ENCODE data around the gene TSN. TPM values are rescaled to one million over a fixed set of nuclear protein-coding genes. Genes with fewer than 3 reads are reported as not detected.

TSN gene
- total RNA-seq, 2 experiments from 2014 or later: 44.0 to 71.2 TPM

- ChIA-PET POLR2A (interaction anchor here (0.6 kb wide), 1 partner anchor 394 kb away, joined by 3 read pairs; no protein-coding TSS in a partner anchor), CTCF (interaction anchor here (0.6 to 1.1 kb wide), 3 partner anchors 24 to 343 kb away, joined by 3 read pairs; no protein-coding TSS in a partner anchor)
- Mint-ChIP-seq H3K27ac (peak overlapping the region; percentile 72), H3K4me3 (no peak overlapping the region), H3K9me3 (ENCODE audit: low read depth) (no peaks in the 10 kb centered on the region), H3K4me1 (peaks cover 12% of the 10 kb centered on the region), H3K27me3 (no peaks in the 10 kb centered on the region), H3K36me3 (ENCODE audit: low read depth) (no peaks in the 10 kb centered on the region)
- ATAC-seq: peak; percentile 94
- intact Hi-C loops (cut with DNase I, micrococcal nuclease): no loop called here
- DNase-seq: peak; percentile 69
Observed at GRCh38 chr2:121746071-121746578, 9.3 kb upstream of the TSN start.

- POLR2A ChIA-PET: interaction anchor here (0.6 kb wide), 1 partner anchor 1312 kb away, joined by 3 read pairs; no protein-coding TSS in a partner anchor
- Mint-ChIP-seq H3K9me3 (ENCODE audit: low read depth) (no peaks in the 10 kb centered on the region), H3K36me3 (ENCODE audit: low read depth) (no peaks in the 10 kb centered on the region), H3K27ac (no peak overlapping the region), H3K4me3 (no peak overlapping the region), H3K4me1 (peaks cover 12% of the 10 kb centered on the region), H3K27me3 (no peaks in the 10 kb centered on the region)
- DNase-seq: no peak
- ATAC-seq: no peak
- CTCF ChIA-PET: interaction anchor here (1.0 kb wide), 1 partner anchor 251 kb away, joined by 3 read pairs; no protein-coding TSS in a partner anchor
- intact Hi-C loops (cut with DNase I, micrococcal nuclease): no loop called here
Observed at GRCh38 chr2:121748202-121748601, 7.2 kb upstream of the TSN start.

- no peaks in the 10 kb centered on the region for H3K27me3 Mint-ChIP-seq
- peak overlapping the region; percentile 98 for H3K4me3 Mint-ChIP-seq
- ChIA-PET CTCF (interaction anchor here (1.3 kb wide), 1 partner anchor 37 kb away, joined by 4 read pairs; no protein-coding TSS in a partner anchor), POLR2A (interaction anchor here (0.7 to 1.5 kb wide), 5 partner anchors 10 to 224 kb away, joined by 3 to 8 read pairs (median 4); partner anchors contain the start of genes NIFK and RNU4ATAC)
- DNase-seq (no peak), ATAC-seq (no peak)
- H3K9me3 Mint-ChIP-seq (ENCODE audit: low read depth): no peaks in the 10 kb centered on the region
- peaks cover 19% of the 10 kb centered on the region for H3K36me3 Mint-ChIP-seq (ENCODE audit: low read depth)
- peak overlapping the region; percentile 87 for H3K27ac Mint-ChIP-seq
- intact Hi-C loops (cut with DNase I, micrococcal nuclease): loop anchor here (1.0 to 10.0 kb wide), 10 partner anchors 18 to 680 kb away; partner anchors contain the start of genes CLASP1 (in 1 of the 2), NIFK (in 1 of the 2) and RNU4ATAC (in 1 of the 2)
- H3K4me1 Mint-ChIP-seq: peaks cover 26% of the 10 kb centered on the region
Observed at GRCh38 chr2:121754851-121755236, 607 bp upstream of the TSN start.

GRCh38 chr2:121764681-121765228 is 9.3 kb downstream of the TSN start:
- CTCF ChIA-PET: no interaction called here
- intact Hi-C loops (cut with DNase I, micrococcal nuclease): no loop called here
- POLR2A ChIA-PET: interaction anchor here (1.1 kb wide), 1 partner anchor 10 kb away, joined by 4 read pairs; the partner anchor contains the start of gene TSN
- H3K9me3 Mint-ChIP-seq (ENCODE audit: low read depth): no peaks in the 10 kb centered on the region
- DNase-seq (no peak), ATAC-seq (no peak)
- peaks cover 5% of the 10 kb centered on the region for H3K4me1 Mint-ChIP-seq
- peaks cover 54% of the 10 kb centered on the region for H3K36me3 Mint-ChIP-seq (ENCODE audit: low read depth)
- no peaks in the 10 kb centered on the region for H3K27me3 Mint-ChIP-seq
- H3K4me3 Mint-ChIP-seq: no peak overlapping the region
- H3K27ac Mint-ChIP-seq: no peak overlapping the region

GRCh38 chr2:121766624-121767023 is 11.2 kb downstream of the TSN start:
- Mint-ChIP-seq H3K4me1 (no peaks in the 10 kb centered on the region), H3K27me3 (no peaks in the 10 kb centered on the region), H3K36me3 (ENCODE audit: low read depth) (peaks cover 44% of the 10 kb centered on the region), H3K9me3 (ENCODE audit: low read depth) (no peaks in the 10 kb centered on the region), H3K4me3 (no peak overlapping the region), H3K27ac (no peak overlapping the region)
- ATAC-seq (no peak), DNase-seq (no peak)
- ChIA-PET POLR2A (interaction anchor here (0.6 kb wide), 1 partner anchor 258 kb away, joined by 3 read pairs; no protein-coding TSS in a partner anchor), CTCF (no interaction called here)
- intact Hi-C loops (cut with DNase I, micrococcal nuclease): no loop called here

GRCh38 chr2:121768143-121768755 is 12.8 kb downstream of the TSN start:
- H3K4me3 Mint-ChIP-seq: no peak overlapping the region
- CTCF ChIA-PET: interaction anchor here (0.7 kb wide), 1 partner anchor 184 kb away, joined by 3 read pairs; no protein-coding TSS in a partner anchor
- peaks cover 39% of the 10 kb centered on the region for H3K36me3 Mint-ChIP-seq (ENCODE audit: low read depth)

GRCh38 chr2:121771976-121772742 is 16.7 kb downstream of the TSN start:
- intact Hi-C loops (cut with DNase I, micrococcal nuclease): no loop called here
- H3K36me3 Mint-ChIP-seq (ENCODE audit: low read depth): peaks cover 12% of the 10 kb centered on the region
- no peak for DNase-seq
- POLR2A ChIA-PET: interaction anchor here (1.3 kb wide), 1 partner anchor 17 kb away, joined by 3 read pairs; the partner anchor contains the start of gene TSN
- H3K4me1 Mint-ChIP-seq: no peaks in the 10 kb centered on the region
- no peak overlapping the region for H3K27ac Mint-ChIP-seq
- H3K27me3 Mint-ChIP-seq: no peaks in the 10 kb centered on the region
- H3K9me3 Mint-ChIP-seq (ENCODE audit: low read depth): no peaks in the 10 kb centered on the region
- ATAC-seq: no peak
- no peak overlapping the region for H3K4me3 Mint-ChIP-seq
- CTCF ChIA-PET: interaction anchor here (1.0 kb wide), 1 partner anchor 224 kb away, joined by 3 read pairs; no protein-coding TSS in a partner anchor

More at GRCh38 chr2:121768143-121768755, 12.8 kb downstream of the TSN start:
- ATAC-seq: no peak
- H3K4me1 Mint-ChIP-seq: no peaks in the 10 kb centered on the region
- DNase-seq: no peak
- intact Hi-C loops (cut with DNase I, micrococcal nuclease): no loop called here
- POLR2A ChIA-PET: no interaction called here
- no peaks in the 10 kb centered on the region for H3K27me3 Mint-ChIP-seq
- H3K27ac Mint-ChIP-seq: no peak overlapping the region
- no peaks in the 10 kb centered on the region for H3K9me3 Mint-ChIP-seq (ENCODE audit: low read depth)

GRCh38 chr2:121774235-121774634 is 18.8 kb downstream of the TSN start:
- H3K36me3 Mint-ChIP-seq (ENCODE audit: low read depth): peaks cover 2% of the 10 kb centered on the region
- POLR2A ChIA-PET: interaction anchor here (0.6 to 0.7 kb wide), 2 partner anchors 14 to 20 kb away, joined by 5 to 7 read pairs; no protein-coding TSS in a partner anchor
- intact Hi-C loops (cut with DNase I, micrococcal nuclease): no loop called here
- H3K4me3 Mint-ChIP-seq: no peak overlapping the region
- no peak for DNase-seq
- H3K27me3 Mint-ChIP-seq: no peaks in the 10 kb centered on the region
- ATAC-seq: no peak
- H3K9me3 Mint-ChIP-seq (ENCODE audit: low read depth): no peaks in the 10 kb centered on the region
- H3K4me1 Mint-ChIP-seq: no peaks in the 10 kb centered on the region
- CTCF ChIA-PET: no interaction called here
- no peak overlapping the region for H3K27ac Mint-ChIP-seq

- DNase-seq (no peak), ATAC-seq (peak; percentile 33)
- Mint-ChIP-seq H3K4me1 (no peaks in the 10 kb centered on the region), H3K9me3 (ENCODE audit: low read depth) (no peaks in the 10 kb centered on the region), H3K27me3 (no peaks in the 10 kb centered on the region), H3K36me3 (ENCODE audit: low read depth) (peaks cover 2% of the 10 kb centered on the region), H3K4me3 (no peak overlapping the region), H3K27ac (no peak overlapping the region)
- intact Hi-C loops (cut with DNase I, micrococcal nuclease): no loop called here
- ChIA-PET CTCF (no interaction called here), POLR2A (no interaction called here)
Observed at GRCh38 chr2:121776361-121776760, 20.9 kb downstream of the TSN start.

GRCh38 chr2:121776885-121777698 is 21.6 kb downstream of the TSN start:
- ChIA-PET CTCF (no interaction called here), POLR2A (no interaction called here)
- Mint-ChIP-seq H3K27ac (no peak overlapping the region), H3K4me3 (no peak overlapping the region), H3K36me3 (ENCODE audit: low read depth) (peaks cover 2% of the 10 kb centered on the region), H3K4me1 (no peaks in the 10 kb centered on the region), H3K27me3 (no peaks in the 10 kb centered on the region), H3K9me3 (ENCODE audit: low read depth) (no peaks in the 10 kb centered on the region)
- intact Hi-C loops (cut with DNase I, micrococcal nuclease): no loop called here
- DNase-seq (no peak), ATAC-seq (no peak)

- no peaks in the 10 kb centered on the region for H3K27me3 Mint-ChIP-seq
- H3K27ac Mint-ChIP-seq: no peak overlapping the region
- H3K36me3 Mint-ChIP-seq (ENCODE audit: low read depth): no peaks in the 10 kb centered on the region
- ChIA-PET POLR2A (no interaction called here), CTCF (no interaction called here)
- ATAC-seq (no peak), DNase-seq (no peak)
- intact Hi-C loops (cut with DNase I, micrococcal nuclease): no loop called here
- no peaks in the 10 kb centered on the region for H3K9me3 Mint-ChIP-seq (ENCODE audit: low read depth)
- H3K4me3 Mint-ChIP-seq: no peak overlapping the region
- H3K4me1 Mint-ChIP-seq: no peaks in the 10 kb centered on the region
Observed at GRCh38 chr2:121777699-121778058, 22.2 kb downstream of the TSN start.
